HCT116 (cell line): ENCODE measurements around the gene PDE9A. TPM values are rescaled to one million over a fixed set of nuclear protein-coding genes. Genes with fewer than 3 reads are reported as not detected.
"Not testable (repeated sequence)": the region's sequence is repeated elsewhere in the genome, so short reads cannot be mapped to it uniquely, and the experiment has no call there.

ENCODE experiments used
- ATAC-seq: fragments of 200-7000 bp; cut with Tn5 transposase; 2 replicates; pipeline ENCODE4 v1.9.1; 2020; ENCODE audit warnings: mild to moderate bottlenecking, moderate library complexity
- BruUV-seq: library from RNA; stranded (reverse); fragments of 400-500 nt; replicated peaks from 2 replicates; lab custom pipeline; 2021; lab: Mats Ljungman, UMichigan
- CTCF ChIA-PET: fragments of 300-600 bp; sonication (Branson Sonifier 250); formaldehyde crosslinking; loops from one replicate; lab custom pipeline; 2021; ENCODE audit warnings: antibody characterized with exemption; lab: Charles Lee
- POLR2A ChIA-PET: fragments of 300-600, 350-600 bp; sonication (Branson Sonifier 250); formaldehyde crosslinking; loops from one replicate; lab custom pipeline; 2021; ENCODE audit warnings: antibody characterized with exemption; lab: Charles Lee
- RAD21 ChIA-PET, 2 experiments: fragments of 300-600 bp; sonication (Branson Sonifier 250); formaldehyde crosslinking; loops; one replicate each; lab custom pipeline; 2023; ENCODE audit warnings: low total read pairs in 2 of 2; ENCODE audit not compliant: uncharacterized antibody in 2 of 2, unreplicated experiment in 2 of 2, low non-redundant PET in 1 of 2; lab: Charles Lee
- DNase-seq: peaks from one replicate; pipeline ENCODE4 v3.0.0-alpha.2; 2010; ENCODE audit warnings: low read depth, low spot score
- H2AFZ ChIP-seq: fragments of 200-600 bp; shearing (Covaris generic), sonication (generic); 2 replicates; pipeline ENCODE4 v1.6.1; 2017; ENCODE audit warnings: low read depth, mixed run types, mixed read lengths, antibody characterized with exemption, low read length; ENCODE audit not compliant: poor library complexity, severe bottlenecking
- H3K27ac ChIP-seq: 2 replicates; pipeline ENCODE4 v1.5.1; 2012; ENCODE audit warnings: low read depth, low read length
- H3K27me3 ChIP-seq: fragments of 200-600 bp; sonication (generic); 2 replicates; pipeline ENCODE4 v1.6.1; 2016; ENCODE audit warnings: mixed run types, low read length, mixed read lengths; ENCODE audit not compliant: insufficient read depth
- H3K36me3 ChIP-seq, 2 experiments: fragments of 200-500 bp in 1 of 2; fragments of 200-600 bp in 1 of 2; sonication (Bioruptor generic) in 1 of 2; sonication (generic) in 1 of 2; 2 replicates each; pipeline versions ENCODE4 v1.5.1 to v1.6.1; 2014 to 2016; ENCODE audit warnings: low read length in 2 of 2, inconsistent platforms in 1 of 2, mixed read lengths in 1 of 2, mixed run types in 1 of 2; ENCODE audit not compliant: insufficient read depth in 2 of 2, control insufficient read depth in 1 of 2
- H3K4me1 ChIP-seq, 2 experiments: fragments of 200-600 bp in 1 of 2; sonication (generic) in 1 of 2; 2 replicates each; pipeline versions ENCODE4 v1.5.1 to v1.6.1; 2012 to 2017; ENCODE audit warnings: low read length in 2 of 2, inconsistent platforms in 1 of 2, mild to moderate bottlenecking in 1 of 2, mixed read lengths in 1 of 2, mixed run types in 1 of 2, moderate library complexity in 1 of 2; ENCODE audit not compliant: insufficient read depth in 2 of 2, control insufficient read depth in 1 of 2
- H3K4me2 ChIP-seq: fragments of 200-600 bp; sonication (generic); 2 replicates; pipeline ENCODE4 v1.6.1; 2017; ENCODE audit warnings: mixed run types, low read length, mixed read lengths
- H3K4me3 ChIP-seq, 2 experiments: fragments of 200-600 bp in 1 of 2; sonication (generic) in 1 of 2; replicated peaks in 1 of 2; 2 replicates each; pipeline ENCODE4 v1.5.1; 2011 to 2016; ENCODE audit warnings: low read length in 2 of 2, control low read depth in 1 of 2, low read depth in 1 of 2, mild to moderate bottlenecking in 1 of 2, mixed read lengths in 1 of 2, mixed run types in 1 of 2
- H3K79me2 ChIP-seq: fragments of 200-600 bp; sonication (generic); 2 replicates; pipeline ENCODE4 v1.6.1; 2017; ENCODE audit warnings: mild to moderate bottlenecking, mixed run types, low read length, moderate library complexity, mixed read lengths; ENCODE audit not compliant: insufficient read depth
- H3K9ac ChIP-seq: fragments of 200-600 bp; sonication (generic); 2 replicates; pipeline ENCODE4 v1.6.1; 2016; ENCODE audit warnings: low read length, mixed read lengths
- H3K9me2 ChIP-seq: fragments of 200-600 bp; sonication (generic), shearing (Covaris generic); 2 replicates; pipeline ENCODE4 v1.6.1; 2017; ENCODE audit warnings: mixed run types, mild to moderate bottlenecking, moderate library complexity; ENCODE audit not compliant: insufficient read depth
- H3K9me3 ChIP-seq, 2 experiments: fragments of 200-500 bp in 1 of 2; fragments of 200-600 bp in 1 of 2; sonication (Bioruptor generic) in 1 of 2; sonication (generic) in 1 of 2; 2 replicates each; pipeline ENCODE4 v1.6.1; 2014 to 2017; ENCODE audit warnings: low read length in 2 of 2, mixed read lengths in 2 of 2, inconsistent platforms in 1 of 2, low read depth in 1 of 2, mild to moderate bottlenecking in 1 of 2, mixed run types in 1 of 2, moderate library complexity in 1 of 2; ENCODE audit not compliant: control insufficient read depth in 1 of 2, insufficient read depth in 1 of 2
- H4K20me1 ChIP-seq: fragments of 200-600 bp; sonication (generic), shearing (Covaris generic); 2 replicates; pipeline ENCODE4 v1.6.1; 2017; ENCODE audit warnings: mixed run types, mild to moderate bottlenecking, moderate library complexity; ENCODE audit not compliant: insufficient read depth
- CBX3 ChIP-seq: IDR thresholded peaks from 2 replicates; pipeline ENCODE4 v1.6.1; 2012; ENCODE audit warnings: low read depth
- CEBPB ChIP-seq: IDR thresholded peaks from 2 replicates; pipeline ENCODE4 v1.6.1; 2012; ENCODE audit warnings: low read depth
- EZH2 ChIP-seq: fragments of 200-600 bp; sonication (generic); IDR thresholded peaks from 2 replicates; pipeline ENCODE4 v1.6.1; 2017; ENCODE audit warnings: antibody characterized with exemption, mixed run types
- EZH2phosphoT487 ChIP-seq: fragments of 200-600 bp; IDR thresholded peaks from 2 replicates; pipeline ENCODE4 v1.6.1; 2018; ENCODE audit warnings: antibody characterized with exemption, borderline replicate concordance
- POLR2A ChIP-seq: IDR thresholded peaks from 2 replicates; pipeline ENCODE4 v1.7.0; 2011; ENCODE audit warnings: borderline replicate concordance; ENCODE audit not compliant: insufficient read depth, insufficient read length; ENCODE audit errors: extremely low read depth
- SIN3A ChIP-seq: IDR thresholded peaks from 2 replicates; pipeline ENCODE4 v1.6.1; 2012; ENCODE audit warnings: low read depth
- SRF ChIP-seq: IDR thresholded peaks from 2 replicates; pipeline ENCODE4 v1.6.1; 2012; ENCODE audit warnings: low read depth
- YY1 ChIP-seq: IDR thresholded peaks from 2 replicates; pipeline ENCODE4 v1.6.1; 2011; ENCODE audit warnings: low read length, low read depth, moderate library complexity, mild to moderate bottlenecking; ENCODE audit not compliant: insufficient replicate concordance; ENCODE audit errors: extremely low read depth
- ZFX ChIP-seq: fragments of 450-650 bp; IDR thresholded peaks from 2 replicates; pipeline ENCODE4 v1.6.1; 2017
- intact Hi-C: fragments of 100-400 bp; cut with micrococcal nuclease; formaldehyde crosslinking; loops from 2 replicates; pipeline ENCODE4 v1.10.0; 2022
- total RNA-seq: library from RNA; stranded (reverse); gene quantifications from one replicate; pipeline ENCODE4 v1.2.1, GENCODE V29; 2021; ENCODE audit not compliant: unreplicated experiment
- TF ChIP-seq, protein P1 (sequence below): IDR thresholded peaks from 2 replicates; pipeline ENCODE4 v1.6.1; 2012
- TF ChIP-seq, protein P2 (sequence below): IDR thresholded peaks from 2 replicates; pipeline ENCODE4 v1.6.1; 2012; ENCODE audit warnings: low read depth
- TF ChIP-seq, protein P3 (sequence below): IDR thresholded peaks from 2 replicates; pipeline ENCODE4 v1.6.1; 2011; ENCODE audit warnings: mild to moderate bottlenecking, low read length, moderate library complexity; ENCODE audit not compliant: insufficient replicate concordance; ENCODE audit errors: extremely low read depth

PDE9A gene
- total RNA-seq, 1 experiment from 2014 or later: 31.4 TPM

DNA sequence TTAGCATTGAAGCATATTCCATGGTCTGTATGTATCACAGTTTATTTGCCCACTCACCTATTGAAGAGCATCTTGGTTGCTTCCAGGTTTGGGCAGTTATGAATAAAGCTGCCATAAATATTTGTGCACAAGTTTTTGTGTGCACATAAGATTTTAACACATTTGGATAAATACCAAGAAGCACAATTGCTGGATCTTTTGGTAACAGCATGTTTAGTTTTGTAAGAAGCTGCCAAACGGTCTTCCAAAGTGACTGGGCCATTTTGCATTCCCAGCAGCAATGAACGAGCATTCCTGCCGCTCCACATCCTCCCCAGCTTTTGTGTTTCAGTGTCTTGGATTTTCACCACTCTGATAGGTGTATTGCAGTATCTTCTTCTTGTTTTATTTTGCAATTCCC lies 62.7 kb downstream of the PDE9A start (continued):
- TF ChIP-seq YY1 (no peak), SRF (no peak), SIN3A (no peak)

DNA sequence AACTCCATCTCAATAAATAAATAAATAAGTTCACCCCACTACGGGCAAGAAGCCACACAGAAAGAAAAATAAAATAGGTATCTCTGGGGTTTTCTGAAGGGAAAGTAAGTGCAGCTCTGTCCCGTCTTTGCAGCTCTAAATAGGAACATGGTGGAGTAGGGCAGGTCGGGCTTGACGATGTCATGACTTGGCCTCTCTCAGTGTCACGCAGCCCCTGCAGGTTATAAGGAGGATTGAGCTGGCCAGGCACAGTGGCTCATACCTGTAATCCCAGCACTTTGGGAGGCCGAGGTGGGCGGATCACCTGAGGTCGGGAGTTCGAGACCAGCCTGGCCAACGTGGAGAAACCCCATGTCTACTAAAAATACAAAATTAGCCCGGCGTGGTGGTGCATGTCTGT lies 67.1 kb downstream of the PDE9A start:
- H3K9me2 ChIP-seq, POLR2A ChIA-PET, H3K36me3 ChIP-seq, H3K79me2 ChIP-seq, H3K9me3 ChIP-seq, ATAC-seq, H2AFZ ChIP-seq, H3K9ac ChIP-seq, H4K20me1 ChIP-seq, BruUV-seq, CTCF ChIA-PET, RAD21 ChIA-PET, H3K27ac ChIP-seq, H3K27me3 ChIP-seq, H3K4me3 ChIP-seq, DNase-seq: not testable (repeated sequence)
- peak overlapping the region; percentile 35 for H3K4me2 ChIP-seq
- intact Hi-C loops: loop anchor here (10.0 kb wide), 2 partner anchors 66 to 106 kb away; partner anchors contain the start of gene PDE9A
- peaks cover 66 to 76% of the 10 kb centered on the region in 2 experiments for H3K4me1 ChIP-seq

DNA sequence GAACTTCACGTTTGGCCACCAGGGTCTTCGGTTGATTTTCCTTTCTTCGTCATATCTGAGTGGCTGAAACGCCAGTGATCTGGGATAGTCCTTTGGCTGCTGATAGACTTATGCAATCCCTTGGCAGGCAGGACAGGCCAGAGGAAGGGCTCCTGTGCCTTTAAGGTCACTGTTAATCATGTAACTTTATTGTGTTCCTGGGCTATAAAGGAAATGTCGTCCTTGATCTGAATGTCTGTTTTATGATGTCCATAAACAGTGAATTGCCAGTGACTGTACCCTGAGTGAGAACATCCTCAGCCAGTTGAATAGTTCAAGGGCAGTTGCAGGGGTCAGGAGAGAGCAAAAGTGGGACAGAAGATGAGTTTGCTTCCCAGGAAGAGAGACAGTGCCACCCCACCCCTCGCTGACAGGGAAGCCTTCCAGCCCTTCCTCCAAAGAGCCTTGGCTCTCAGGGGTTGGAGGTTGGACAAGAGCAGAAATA lies 68.0 kb downstream of the PDE9A start:
- H3K36me3 ChIP-seq: no peaks in the 10 kb centered on the region
- TF ChIP-seq, protein P1, sequence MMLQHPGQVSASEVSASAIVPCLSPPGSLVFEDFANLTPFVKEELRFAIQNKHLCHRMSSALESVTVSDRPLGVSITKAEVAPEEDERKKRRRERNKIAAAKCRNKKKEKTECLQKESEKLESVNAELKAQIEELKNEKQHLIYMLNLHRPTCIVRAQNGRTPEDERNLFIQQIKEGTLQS: no peak
- TF ChIP-seq EZH2 (no peak), ZFX (no peak), CEBPB (no peak), CBX3 (no peak), SIN3A (no peak), POLR2A (no peak), EZH2phosphoT487 (no peak)
- TF ChIP-seq, protein P2, sequence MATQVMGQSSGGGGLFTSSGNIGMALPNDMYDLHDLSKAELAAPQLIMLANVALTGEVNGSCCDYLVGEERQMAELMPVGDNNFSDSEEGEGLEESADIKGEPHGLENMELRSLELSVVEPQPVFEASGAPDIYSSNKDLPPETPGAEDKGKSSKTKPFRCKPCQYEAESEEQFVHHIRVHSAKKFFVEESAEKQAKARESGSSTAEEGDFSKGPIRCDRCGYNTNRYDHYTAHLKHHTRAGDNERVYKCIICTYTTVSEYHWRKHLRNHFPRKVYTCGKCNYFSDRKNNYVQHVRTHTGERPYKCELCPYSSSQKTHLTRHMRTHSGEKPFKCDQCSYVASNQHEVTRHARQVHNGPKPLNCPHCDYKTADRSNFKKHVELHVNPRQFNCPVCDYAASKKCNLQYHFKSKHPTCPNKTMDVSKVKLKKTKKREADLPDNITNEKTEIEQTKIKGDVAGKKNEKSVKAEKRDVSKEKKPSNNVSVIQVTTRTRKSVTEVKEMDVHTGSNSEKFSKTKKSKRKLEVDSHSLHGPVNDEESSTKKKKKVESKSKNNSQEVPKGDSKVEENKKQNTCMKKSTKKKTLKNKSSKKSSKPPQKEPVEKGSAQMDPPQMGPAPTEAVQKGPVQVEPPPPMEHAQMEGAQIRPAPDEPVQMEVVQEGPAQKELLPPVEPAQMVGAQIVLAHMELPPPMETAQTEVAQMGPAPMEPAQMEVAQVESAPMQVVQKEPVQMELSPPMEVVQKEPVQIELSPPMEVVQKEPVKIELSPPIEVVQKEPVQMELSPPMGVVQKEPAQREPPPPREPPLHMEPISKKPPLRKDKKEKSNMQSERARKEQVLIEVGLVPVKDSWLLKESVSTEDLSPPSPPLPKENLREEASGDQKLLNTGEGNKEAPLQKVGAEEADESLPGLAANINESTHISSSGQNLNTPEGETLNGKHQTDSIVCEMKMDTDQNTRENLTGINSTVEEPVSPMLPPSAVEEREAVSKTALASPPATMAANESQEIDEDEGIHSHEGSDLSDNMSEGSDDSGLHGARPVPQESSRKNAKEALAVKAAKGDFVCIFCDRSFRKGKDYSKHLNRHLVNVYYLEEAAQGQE: no peak
- TF ChIP-seq, protein P3, sequence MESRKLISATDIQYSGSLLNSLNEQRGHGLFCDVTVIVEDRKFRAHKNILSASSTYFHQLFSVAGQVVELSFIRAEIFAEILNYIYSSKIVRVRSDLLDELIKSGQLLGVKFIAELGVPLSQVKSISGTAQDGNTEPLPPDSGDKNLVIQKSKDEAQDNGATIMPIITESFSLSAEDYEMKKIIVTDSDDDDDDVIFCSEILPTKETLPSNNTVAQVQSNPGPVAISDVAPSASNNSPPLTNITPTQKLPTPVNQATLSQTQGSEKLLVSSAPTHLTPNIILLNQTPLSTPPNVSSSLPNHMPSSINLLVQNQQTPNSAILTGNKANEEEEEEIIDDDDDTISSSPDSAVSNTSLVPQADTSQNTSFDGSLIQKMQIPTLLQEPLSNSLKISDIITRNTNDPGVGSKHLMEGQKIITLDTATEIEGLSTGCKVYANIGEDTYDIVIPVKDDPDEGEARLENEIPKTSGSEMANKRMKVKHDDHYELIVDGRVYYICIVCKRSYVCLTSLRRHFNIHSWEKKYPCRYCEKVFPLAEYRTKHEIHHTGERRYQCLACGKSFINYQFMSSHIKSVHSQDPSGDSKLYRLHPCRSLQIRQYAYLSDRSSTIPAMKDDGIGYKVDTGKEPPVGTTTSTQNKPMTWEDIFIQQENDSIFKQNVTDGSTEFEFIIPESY: no peak

More for the DNA sequence above, 68.0 kb downstream of the PDE9A start:
- Histone ChIP-seq H2AFZ (no peak overlapping the region), H3K27me3 (no peaks in the 10 kb centered on the region), H3K9me3 (no peaks in the 10 kb centered on the region), H3K9ac (peak overlapping the region; percentile 7; the same call in 1 of the 2 replicates), H3K79me2 (no peaks in the 10 kb centered on the region), H3K4me2 (peak overlapping the region; percentile 37), H3K4me1 (peaks cover 74 to 85% of the 10 kb centered on the region in 2 experiments), H4K20me1 (no peaks in the 10 kb centered on the region), H3K4me3 (no peak overlapping the region), H3K27ac (no peak overlapping the region), H3K9me2 (no peaks in the 10 kb centered on the region)
- ChIA-PET CTCF (no interaction called here), RAD21 (no interaction called here), POLR2A (no interaction called here)
- ATAC-seq (no peak), DNase-seq (no peak)
- intact Hi-C loops: loop anchor here (10.0 kb wide), 2 partner anchors 67 to 107 kb away; partner anchors contain the start of gene PDE9A
- no TSS peak for BruUV-seq
